ENCODE results near the gene PDZD4.

DNA sequence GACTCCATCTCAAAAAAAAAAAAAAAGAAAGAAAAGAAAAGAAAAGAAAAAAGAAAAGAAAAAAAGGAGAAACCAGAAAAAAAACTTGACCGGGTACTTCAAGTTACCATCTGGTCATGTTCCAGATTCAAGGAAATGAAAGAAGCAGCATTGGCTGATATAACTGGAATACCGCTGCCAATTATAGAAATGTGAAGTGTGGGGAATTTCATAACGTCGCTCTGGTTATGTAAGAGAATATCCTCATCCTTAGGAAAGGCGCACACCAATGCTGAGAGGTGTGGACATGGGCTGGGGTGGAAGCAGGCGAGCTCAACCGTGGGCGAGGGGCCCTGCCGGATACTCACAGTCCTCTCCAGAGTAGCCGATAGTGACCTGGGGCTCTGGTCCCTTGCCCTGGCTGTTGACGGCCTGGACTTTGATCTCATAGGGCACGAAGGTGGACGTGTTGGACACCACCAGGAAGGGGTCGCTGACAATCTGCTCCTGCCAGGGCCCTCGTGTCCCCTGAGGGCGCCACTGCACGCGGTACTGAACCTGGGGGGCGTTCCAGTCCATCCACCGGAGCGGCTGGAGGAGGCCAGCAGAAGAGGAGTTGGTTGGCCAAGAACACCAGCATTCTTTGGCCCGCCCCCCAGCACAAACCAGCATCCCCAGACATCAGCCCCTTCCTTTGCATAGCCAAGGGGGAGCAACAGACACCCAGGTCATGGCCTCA lies 36.1 kb upstream of the PDZD4 start:
- TF ChIP-seq, protein P1, sequence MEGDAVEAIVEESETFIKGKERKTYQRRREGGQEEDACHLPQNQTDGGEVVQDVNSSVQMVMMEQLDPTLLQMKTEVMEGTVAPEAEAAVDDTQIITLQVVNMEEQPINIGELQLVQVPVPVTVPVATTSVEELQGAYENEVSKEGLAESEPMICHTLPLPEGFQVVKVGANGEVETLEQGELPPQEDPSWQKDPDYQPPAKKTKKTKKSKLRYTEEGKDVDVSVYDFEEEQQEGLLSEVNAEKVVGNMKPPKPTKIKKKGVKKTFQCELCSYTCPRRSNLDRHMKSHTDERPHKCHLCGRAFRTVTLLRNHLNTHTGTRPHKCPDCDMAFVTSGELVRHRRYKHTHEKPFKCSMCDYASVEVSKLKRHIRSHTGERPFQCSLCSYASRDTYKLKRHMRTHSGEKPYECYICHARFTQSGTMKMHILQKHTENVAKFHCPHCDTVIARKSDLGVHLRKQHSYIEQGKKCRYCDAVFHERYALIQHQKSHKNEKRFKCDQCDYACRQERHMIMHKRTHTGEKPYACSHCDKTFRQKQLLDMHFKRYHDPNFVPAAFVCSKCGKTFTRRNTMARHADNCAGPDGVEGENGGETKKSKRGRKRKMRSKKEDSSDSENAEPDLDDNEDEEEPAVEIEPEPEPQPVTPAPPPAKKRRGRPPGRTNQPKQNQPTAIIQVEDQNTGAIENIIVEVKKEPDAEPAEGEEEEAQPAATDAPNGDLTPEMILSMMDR (IDR thresholded peaks at IDR 0.05; ENCODE audit: low read depth, low read length), result no peak
- no peak for TF ChIP-seq EZH2phosphoT487 (IDR thresholded peaks at IDR 0.05; ENCODE audit: low read depth)
